SK-N-SH treated with all-trans-retinoic acid at 6 μM for 48 hours (cell line): ENCODE results near the gene DAB1.

Experiments
- CREB5 ChIP-seq: fragments of 250-450 bp; sonication (Bioruptor Pico); IDR thresholded peaks from 2 replicates; pipeline ENCODE4 v1.5.1; 2020; ENCODE audit warnings: low read depth, mild to moderate bottlenecking, moderate library complexity
- CSRNP3 ChIP-seq: fragments of 250-450 bp; sonication (Bioruptor Pico); IDR thresholded peaks from 2 replicates; pipeline ENCODE4 v1.5.1; 2021; ENCODE audit warnings: mild to moderate bottlenecking, moderate library complexity
- ISL1 ChIP-seq: fragments of 250-450 bp; sonication (Bioruptor Pico); IDR thresholded peaks from 2 replicates; pipeline ENCODE4 v2.1.2; 2022; ENCODE audit warnings: mild to moderate bottlenecking, moderate library complexity
- PATZ1 ChIP-seq: fragments of 250-450 bp; sonication (Bioruptor Pico); IDR thresholded peaks from 2 replicates; pipeline ENCODE4 v1.8.0; 2020; ENCODE audit warnings: mild to moderate bottlenecking, moderate library complexity, borderline replicate concordance
- TCF4 ChIP-seq: fragments of 250-450 bp; sonication (Bioruptor Pico); IDR thresholded peaks from 2 replicates; pipeline ENCODE4 v1.8.0; 2021; ENCODE audit warnings: mild to moderate bottlenecking, moderate library complexity, borderline replicate concordance
- ZC3H10 ChIP-seq: fragments of 250-450 bp; sonication (Bioruptor Pico); IDR thresholded peaks from 2 replicates; pipeline ENCODE4 v1.5.1; 2021; ENCODE audit warnings: mild to moderate bottlenecking, moderate library complexity
- ZFP3 ChIP-seq: fragments of 250-450 bp; sonication (Bioruptor Pico); IDR thresholded peaks from 2 replicates; pipeline ENCODE4 v1.5.0; 2020; ENCODE audit warnings: mild to moderate bottlenecking, moderate library complexity
- ZFP30 ChIP-seq: fragments of 450-650 bp; formaldehyde crosslinking; IDR thresholded peaks from 2 replicates; pipeline ENCODE4 v1.5.0; 2022; ENCODE audit warnings: mild to moderate bottlenecking, moderate library complexity
- ZNF8 ChIP-seq: fragments of 450-650 bp; formaldehyde crosslinking; IDR thresholded peaks from 2 replicates; pipeline ENCODE4 v1.5.0; 2020; ENCODE audit warnings: mild to moderate bottlenecking, moderate library complexity

GRCh38 chr1:57067863-57068262 lies 356.0 kb downstream of the DAB1 start:
- TF ChIP-seq TCF4 (CRISPR knock-in tag): no peak
- TF ChIP-seq PATZ1 (CRISPR knock-in tag): no peak
- TF ChIP-seq ZFP3 (CRISPR knock-in tag): no peak
- TF ChIP-seq ISL1: no peak
- no peak for TF ChIP-seq ZNF8 (CRISPR knock-in tag)
- TF ChIP-seq ZFP30 (CRISPR knock-in tag): no peak
- TF ChIP-seq CREB5 (CRISPR knock-in tag): no peak
- no peak for TF ChIP-seq CSRNP3 (CRISPR knock-in tag)
- TF ChIP-seq ZC3H10 (CRISPR knock-in tag): no peak
